Gastroesophageal sphincter (tissue), 3 donors: ENCODE data around the gene CADPS2.

Source experiments
- POLR2A ChIP-seq, 2 donors: fragments of 450-650 bp; IDR thresholded peaks; one replicate each; pipeline ENCODE4 v1.6.1; 2017; ENCODE audit warnings: antibody characterized with exemption in 2 of 2, mild to moderate bottlenecking in 2 of 2, moderate library complexity in 1 of 2
- TF ChIP-seq, protein P1 (sequence below), 4 experiments: fragments of 200-600 bp in 2 of 4; fragments of 450-650 bp in 2 of 4; sonication (generic) in 1 of 4; IDR thresholded peaks; one replicate each; pipeline ENCODE4 v1.5.1; 2017 to 2019; ENCODE audit warnings: antibody characterized with exemption in 4 of 4, mild to moderate bottlenecking in 2 of 4, moderate library complexity in 2 of 4

- TF ChIP-seq POLR2A (IDR thresholded peaks at IDR 0.05) = no peak
- TF ChIP-seq, protein P1, sequence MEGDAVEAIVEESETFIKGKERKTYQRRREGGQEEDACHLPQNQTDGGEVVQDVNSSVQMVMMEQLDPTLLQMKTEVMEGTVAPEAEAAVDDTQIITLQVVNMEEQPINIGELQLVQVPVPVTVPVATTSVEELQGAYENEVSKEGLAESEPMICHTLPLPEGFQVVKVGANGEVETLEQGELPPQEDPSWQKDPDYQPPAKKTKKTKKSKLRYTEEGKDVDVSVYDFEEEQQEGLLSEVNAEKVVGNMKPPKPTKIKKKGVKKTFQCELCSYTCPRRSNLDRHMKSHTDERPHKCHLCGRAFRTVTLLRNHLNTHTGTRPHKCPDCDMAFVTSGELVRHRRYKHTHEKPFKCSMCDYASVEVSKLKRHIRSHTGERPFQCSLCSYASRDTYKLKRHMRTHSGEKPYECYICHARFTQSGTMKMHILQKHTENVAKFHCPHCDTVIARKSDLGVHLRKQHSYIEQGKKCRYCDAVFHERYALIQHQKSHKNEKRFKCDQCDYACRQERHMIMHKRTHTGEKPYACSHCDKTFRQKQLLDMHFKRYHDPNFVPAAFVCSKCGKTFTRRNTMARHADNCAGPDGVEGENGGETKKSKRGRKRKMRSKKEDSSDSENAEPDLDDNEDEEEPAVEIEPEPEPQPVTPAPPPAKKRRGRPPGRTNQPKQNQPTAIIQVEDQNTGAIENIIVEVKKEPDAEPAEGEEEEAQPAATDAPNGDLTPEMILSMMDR (IDR thresholded peaks at IDR 0.05) = no peak
Observed at GRCh38 chr7:122663733-122664132, 222.5 kb downstream of the CADPS2 start.
